ENCODE data around the gene MAPK8. TPM values are rescaled to one million over a fixed set of nuclear protein-coding genes. Genes with fewer than 3 reads are reported as not detected.

The MAPK8 gene
- total RNA-seq, 1 donor, result 39.1 TPM

DNA sequence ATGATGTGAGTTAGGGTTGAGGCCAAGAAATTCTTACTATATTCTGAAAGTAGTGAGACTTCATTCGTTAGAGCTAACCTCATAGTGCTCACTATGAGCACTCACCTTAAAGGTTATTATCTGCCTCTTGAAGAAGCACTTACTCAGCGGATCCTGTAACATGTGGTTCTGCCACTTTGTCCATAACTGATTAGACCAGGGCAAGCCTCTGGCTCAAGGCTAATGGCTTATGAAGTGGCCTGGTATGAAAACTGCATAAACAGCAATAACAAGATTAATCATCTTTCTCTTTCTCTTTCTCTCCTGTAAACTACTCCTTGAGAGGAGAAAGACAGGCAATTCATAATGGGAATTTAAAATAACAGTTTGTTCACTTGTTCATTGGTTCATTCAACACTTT, 82.8 kb downstream of the MAPK8 start:
- H3K4me3 ChIP-seq (ENCODE audit: low read depth, low read length), result no peak overlapping the region
- TF ChIP-seq, protein P1, sequence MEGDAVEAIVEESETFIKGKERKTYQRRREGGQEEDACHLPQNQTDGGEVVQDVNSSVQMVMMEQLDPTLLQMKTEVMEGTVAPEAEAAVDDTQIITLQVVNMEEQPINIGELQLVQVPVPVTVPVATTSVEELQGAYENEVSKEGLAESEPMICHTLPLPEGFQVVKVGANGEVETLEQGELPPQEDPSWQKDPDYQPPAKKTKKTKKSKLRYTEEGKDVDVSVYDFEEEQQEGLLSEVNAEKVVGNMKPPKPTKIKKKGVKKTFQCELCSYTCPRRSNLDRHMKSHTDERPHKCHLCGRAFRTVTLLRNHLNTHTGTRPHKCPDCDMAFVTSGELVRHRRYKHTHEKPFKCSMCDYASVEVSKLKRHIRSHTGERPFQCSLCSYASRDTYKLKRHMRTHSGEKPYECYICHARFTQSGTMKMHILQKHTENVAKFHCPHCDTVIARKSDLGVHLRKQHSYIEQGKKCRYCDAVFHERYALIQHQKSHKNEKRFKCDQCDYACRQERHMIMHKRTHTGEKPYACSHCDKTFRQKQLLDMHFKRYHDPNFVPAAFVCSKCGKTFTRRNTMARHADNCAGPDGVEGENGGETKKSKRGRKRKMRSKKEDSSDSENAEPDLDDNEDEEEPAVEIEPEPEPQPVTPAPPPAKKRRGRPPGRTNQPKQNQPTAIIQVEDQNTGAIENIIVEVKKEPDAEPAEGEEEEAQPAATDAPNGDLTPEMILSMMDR (IDR thresholded peaks at IDR 0.05; ENCODE audit: insufficient read depth, low read length), result no peak
- DNase-seq (ENCODE audit: low read depth), result no peak

DNA sequence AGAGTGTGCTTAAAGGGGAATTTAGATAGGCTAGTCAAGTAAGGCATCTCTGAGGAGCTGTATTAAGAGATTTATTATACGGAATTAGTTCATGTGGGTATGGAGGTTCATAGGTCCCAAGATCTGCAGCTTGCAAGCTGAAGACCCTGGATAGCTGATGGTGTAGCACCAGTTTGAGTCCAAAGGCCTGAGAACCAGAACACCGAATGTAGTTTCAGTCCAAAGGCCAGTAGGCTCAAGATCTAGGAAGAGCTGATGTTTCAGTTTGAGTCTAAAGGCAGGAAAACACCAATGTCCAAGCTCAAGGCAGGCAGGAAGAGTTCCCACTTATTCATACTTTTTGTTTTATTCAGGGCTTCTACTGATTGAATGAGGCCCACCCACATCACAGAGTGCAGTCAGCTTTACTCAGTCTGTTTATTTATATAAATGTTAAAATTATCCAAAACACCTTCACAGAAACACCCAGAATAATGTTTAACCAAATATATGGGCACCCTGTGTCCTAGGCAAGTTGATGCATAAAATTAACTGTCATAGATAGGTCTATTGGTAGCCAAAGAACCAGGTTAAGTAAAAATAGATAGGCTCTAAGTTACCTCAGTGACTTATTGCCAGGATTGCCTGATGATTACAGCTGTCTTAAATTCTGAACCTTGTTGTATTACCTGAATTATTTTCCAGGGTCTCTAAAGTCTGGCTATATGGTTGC, 83.5 kb downstream of the MAPK8 start:
- TF ChIP-seq, protein P1 (IDR thresholded peaks at IDR 0.05; ENCODE audit: insufficient read depth, low read length), result no peak
- DNase-seq (ENCODE audit: low read depth), result no peak
- no peak overlapping the region for H3K4me3 ChIP-seq (ENCODE audit: low read depth, low read length)

DNA sequence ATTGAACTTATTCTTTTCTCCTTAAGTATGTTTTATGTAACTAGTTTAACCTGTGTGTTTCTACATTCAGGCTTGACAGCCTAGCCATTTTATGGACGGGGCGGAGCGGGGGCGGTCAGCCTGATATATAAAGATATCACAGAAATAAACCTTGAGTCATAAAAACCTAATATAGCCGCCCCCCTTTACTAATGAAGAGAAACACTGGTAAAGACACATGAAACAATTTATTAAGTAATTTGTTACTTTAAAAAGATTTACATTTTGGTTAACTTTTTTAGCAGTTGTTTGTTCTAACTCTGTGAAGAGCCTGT, 84.0 kb downstream of the MAPK8 start:
- TF ChIP-seq, protein P1 (IDR thresholded peaks at IDR 0.05; ENCODE audit: insufficient read depth, low read length), result no peak
- H3K4me3 ChIP-seq (ENCODE audit: low read depth, low read length), result no peak overlapping the region
- no peak for DNase-seq (ENCODE audit: low read depth)

DNA sequence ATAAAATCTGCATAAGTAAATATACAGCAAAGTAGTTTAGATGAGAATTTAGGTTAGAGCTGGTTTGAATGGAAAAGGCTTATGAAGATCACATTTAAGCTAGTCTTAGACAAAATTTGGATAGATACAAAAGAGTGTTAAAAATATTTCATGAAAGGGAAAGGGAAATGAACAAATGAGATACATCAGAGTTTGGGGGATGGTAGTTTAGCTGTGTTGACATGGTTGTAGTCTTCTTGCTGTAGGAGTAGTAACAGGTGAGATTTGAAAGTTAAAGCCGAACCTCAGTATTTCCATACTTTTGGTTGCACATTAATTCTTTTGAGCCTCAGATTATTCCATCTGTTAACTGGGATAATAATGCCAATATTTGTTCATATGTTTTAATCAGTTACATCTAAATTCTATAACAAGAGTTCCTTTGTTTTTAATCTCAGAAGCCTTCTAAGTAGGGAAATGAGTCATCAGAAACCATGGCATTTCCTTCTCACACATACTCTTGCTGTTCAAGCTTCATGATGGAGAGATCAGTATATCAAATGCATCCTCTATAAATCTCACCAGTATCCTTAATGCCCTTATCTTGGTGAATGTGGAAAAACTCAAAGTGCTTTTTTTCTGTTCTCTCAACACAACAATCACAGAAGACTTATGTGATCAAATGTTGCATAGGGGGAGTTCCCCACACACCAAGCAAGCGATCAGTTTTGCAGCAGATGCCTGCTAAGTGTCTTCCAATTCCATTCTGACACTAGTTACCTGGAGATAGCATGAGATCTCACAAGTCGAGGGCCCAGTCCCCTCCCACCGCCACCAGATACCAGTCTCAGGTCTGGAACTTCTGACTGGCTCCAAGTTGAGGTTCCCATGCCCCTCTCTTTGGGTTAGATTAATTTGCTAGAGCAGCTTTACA, 84.7 kb downstream of the MAPK8 start:
- H3K4me3 ChIP-seq (ENCODE audit: low read depth, low read length), result no peak overlapping the region
- DNase-seq (ENCODE audit: low read depth), result peak; percentile 66
- TF ChIP-seq, protein P1 (IDR thresholded peaks at IDR 0.05; ENCODE audit: insufficient read depth, low read length), result no peak

DNA sequence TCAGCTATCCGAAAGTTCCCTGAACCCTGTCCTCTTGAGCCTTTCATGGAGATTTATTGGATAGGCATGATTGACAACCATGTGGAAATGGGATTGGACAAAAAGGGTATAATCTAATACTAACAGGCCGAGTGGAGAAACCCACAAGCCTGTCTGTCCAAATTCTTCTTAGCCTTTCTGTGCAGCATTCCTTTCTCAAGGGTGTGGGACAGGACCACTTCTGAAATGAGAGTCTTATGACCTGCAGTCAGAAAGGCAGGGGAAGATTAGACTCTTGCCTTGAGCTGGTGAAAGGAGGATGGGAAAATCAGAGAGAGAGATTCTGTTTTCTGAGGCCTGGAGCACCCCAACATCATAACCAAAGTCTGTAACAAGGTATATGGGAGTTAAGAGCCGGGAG, 85.5 kb downstream of the MAPK8 start:
- no peak for DNase-seq (ENCODE audit: low read depth)
- TF ChIP-seq, protein P1 (IDR thresholded peaks at IDR 0.05; ENCODE audit: insufficient read depth, low read length), result no peak
- no peak overlapping the region for H3K4me3 ChIP-seq (ENCODE audit: low read depth, low read length)

DNA sequence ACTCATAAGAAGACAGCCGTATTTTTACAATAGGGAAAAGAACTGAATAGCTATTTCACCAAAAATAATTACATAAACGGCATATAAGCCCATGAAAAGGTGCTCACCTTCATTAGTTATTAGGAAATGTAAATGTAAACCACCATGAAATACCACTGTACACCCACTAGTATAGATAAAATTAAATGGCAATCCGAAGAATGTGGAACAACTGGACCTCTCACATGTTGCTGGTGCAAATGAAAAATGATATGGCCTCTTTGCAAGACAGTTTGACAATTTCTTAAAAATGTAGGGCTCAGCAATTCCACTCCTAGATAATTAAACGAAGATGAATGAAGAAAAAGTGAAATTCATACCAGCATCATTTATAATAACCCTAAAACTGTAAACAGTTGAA, 91.8 kb downstream of the MAPK8 start:
- TF ChIP-seq, protein P1 (IDR thresholded peaks at IDR 0.05; ENCODE audit: insufficient read depth, low read length), result no peak
- no peak overlapping the region for H3K4me3 ChIP-seq (ENCODE audit: low read depth, low read length)
- no peak for DNase-seq (ENCODE audit: low read depth)

Measured in fibroblast of the aortic adventitia (primary cell).